H9 (cell line): Measurements from ENCODE around the gene FAM151A. TPM values are rescaled to one million over a fixed set of nuclear protein-coding genes. Genes with fewer than 3 reads are reported as not detected.

ENCODE experiments used
- DNase-seq: peaks from one replicate; pipeline ENCODE4 v3.0.0-alpha.2; 2017
- H2AFZ ChIP-seq: one replicate; pipeline ENCODE4 v1.6.1; 2013; ENCODE audit warnings: mild to moderate bottlenecking, low read length, control low read depth, moderate library complexity
- H2AK5ac ChIP-seq: 2 replicates; pipeline ENCODE4 v1.6.1; 2013; ENCODE audit warnings: low read length, control low read depth, mixed read lengths; ENCODE audit not compliant: insufficient read length
- H2BK120ac ChIP-seq: one replicate; pipeline ENCODE4 v1.6.1; 2013; ENCODE audit warnings: low read depth, mild to moderate bottlenecking, low read length, control low read depth, inconsistent platforms; ENCODE audit not compliant: poor library complexity, severe bottlenecking
- H2BK12ac ChIP-seq: 2 replicates; pipeline ENCODE4 v1.6.1; 2013; ENCODE audit warnings: low read length, control low read depth, mixed read lengths, low read depth; ENCODE audit not compliant: insufficient read length
- H2BK15ac ChIP-seq: 2 replicates; pipeline ENCODE4 v1.6.1; 2013; ENCODE audit warnings: low read depth, low read length, control low read depth
- H2BK20ac ChIP-seq: one replicate; pipeline ENCODE4 v1.6.1; 2013; ENCODE audit warnings: low read depth, mild to moderate bottlenecking, low read length, control low read depth, inconsistent platforms; ENCODE audit not compliant: poor library complexity, severe bottlenecking
- H2BK5ac ChIP-seq: 2 replicates; pipeline ENCODE4 v1.6.1; 2013; ENCODE audit warnings: low read length, control low read depth, mixed read lengths; ENCODE audit not compliant: insufficient read length
- H3K14ac ChIP-seq: 2 replicates; pipeline ENCODE4 v1.6.1; 2013; ENCODE audit warnings: low read length, control low read depth; ENCODE audit not compliant: insufficient read depth
- H3K18ac ChIP-seq: 2 replicates; pipeline ENCODE4 v1.6.1; 2013; ENCODE audit warnings: low read depth, mild to moderate bottlenecking, mixed read lengths, low read length, control low read depth; ENCODE audit not compliant: insufficient read length
- H3K23ac ChIP-seq: 2 replicates; pipeline ENCODE4 v1.6.1; 2013; ENCODE audit warnings: low read length, control low read depth, mixed read lengths, low read depth; ENCODE audit not compliant: insufficient read length
- H3K23me2 ChIP-seq: 2 replicates; pipeline ENCODE4 v1.6.1; 2013; ENCODE audit warnings: low read depth, mild to moderate bottlenecking, mixed read lengths, low read length, control low read depth; ENCODE audit not compliant: insufficient read length, poor library complexity, severe bottlenecking
- H3K27ac ChIP-seq: 2 replicates; pipeline ENCODE4 v1.5.1; 2013; ENCODE audit warnings: low read length, control low read depth, mixed read lengths, low read depth; ENCODE audit not compliant: insufficient read length
- H3K27me3 ChIP-seq: 2 replicates; pipeline ENCODE4 v1.6.1; 2013; ENCODE audit warnings: low read length, control low read depth, inconsistent platforms; ENCODE audit not compliant: insufficient read depth
- H3K4ac ChIP-seq: 2 replicates; pipeline ENCODE4 v1.6.1; 2013; ENCODE audit warnings: low read depth, mild to moderate bottlenecking, control low read depth, inconsistent platforms, low read length, moderate library complexity
- H3K4me1 ChIP-seq: 2 replicates; pipeline ENCODE4 v1.6.1; 2013; ENCODE audit warnings: low read length, control low read depth, inconsistent platforms; ENCODE audit not compliant: insufficient read depth
- H3K4me2 ChIP-seq: 2 replicates; pipeline ENCODE4 v1.6.1; 2013; ENCODE audit warnings: low read length, control low read depth, mixed read lengths; ENCODE audit not compliant: insufficient read length, insufficient read depth
- H3K56ac ChIP-seq: 2 replicates; pipeline ENCODE4 v1.6.1; 2013; ENCODE audit warnings: low read depth, mild to moderate bottlenecking, mixed read lengths, low read length, control low read depth; ENCODE audit not compliant: insufficient read length
- H3K79me1 ChIP-seq: 2 replicates; pipeline ENCODE4 v1.6.1; 2013; ENCODE audit warnings: low read depth, mild to moderate bottlenecking, moderate library complexity, low read length, control low read depth, inconsistent platforms; ENCODE audit not compliant: insufficient read depth, poor library complexity, severe bottlenecking
- H3K79me2 ChIP-seq: 2 replicates; pipeline ENCODE4 v1.6.1; 2013; ENCODE audit warnings: low read length, control low read depth, inconsistent platforms; ENCODE audit not compliant: insufficient read depth
- H3K9ac ChIP-seq: 2 replicates; pipeline ENCODE4 v1.6.1; 2013; ENCODE audit warnings: low read length, control low read depth, mixed read lengths; ENCODE audit not compliant: insufficient read length; ENCODE audit errors: extremely low read depth
- H3K9me3 ChIP-seq: one replicate; pipeline ENCODE4 v1.6.1; 2013; ENCODE audit warnings: low read depth, low read length, inconsistent platforms; ENCODE audit not compliant: control insufficient read depth
- H3T11ph ChIP-seq: one replicate; pipeline ENCODE4 v1.6.1; 2013; ENCODE audit warnings: mild to moderate bottlenecking, low read length, control low read depth, inconsistent platforms
- H4K20me1 ChIP-seq: one replicate; pipeline ENCODE4 v1.6.1; 2013; ENCODE audit not compliant: control insufficient read depth, insufficient read length, insufficient read depth
- H4K5ac ChIP-seq: 2 replicates; pipeline ENCODE4 v1.6.1; 2013; ENCODE audit warnings: low read depth, mild to moderate bottlenecking, mixed read lengths, low read length, control low read depth; ENCODE audit not compliant: insufficient read length
- H4K8ac ChIP-seq: replicated peaks from 2 replicates; pipeline ENCODE4 v1.6.1; 2013; ENCODE audit warnings: low read length, control low read depth, mixed read lengths, low read depth; ENCODE audit not compliant: insufficient read length
- H4K91ac ChIP-seq: 2 replicates; pipeline ENCODE4 v1.6.1; 2013; ENCODE audit warnings: low read depth, mild to moderate bottlenecking, moderate library complexity, mixed read lengths, low read length, control low read depth; ENCODE audit not compliant: insufficient read length
- H3K27ac Mint-ChIP-seq, 3 experiments: 2 replicates in 2 of 3; 3 replicates in 1 of 3; pipeline ENCODE4 v1.8.0; 2020 to 2021; ENCODE audit warnings: mixed read lengths in 3 of 3, mild to moderate bottlenecking in 1 of 3, moderate library complexity in 1 of 3
- H3K27me3 Mint-ChIP-seq: 2 replicates; pipeline ENCODE4 v1.8.0; 2021; ENCODE audit warnings: low read depth, mild to moderate bottlenecking, moderate library complexity, mixed read lengths
- H3K36me3 Mint-ChIP-seq, 3 experiments: 2 replicates in 2 of 3; 3 replicates in 1 of 3; pipeline ENCODE4 v1.8.0; 2020 to 2021; ENCODE audit warnings: low read depth in 3 of 3, mixed read lengths in 3 of 3; ENCODE audit not compliant: insufficient read depth in 1 of 3
- H3K4me1 Mint-ChIP-seq, 2 experiments: 2 replicates each; pipeline ENCODE4 v1.8.0; 2020; ENCODE audit warnings: mixed read lengths in 2 of 2
- H3K4me3 Mint-ChIP-seq, 2 experiments: 2 replicates in 1 of 2; 3 replicates in 1 of 2; pipeline ENCODE4 v1.8.0; 2020 to 2021; ENCODE audit warnings: mild to moderate bottlenecking in 2 of 2, mixed read lengths in 2 of 2, moderate library complexity in 1 of 2
- H3K9me3 Mint-ChIP-seq, 2 experiments: 2 replicates in 1 of 2; 3 replicates in 1 of 2; pipeline ENCODE4 v1.8.0; 2020; ENCODE audit warnings: mild to moderate bottlenecking in 2 of 2, mixed read lengths in 2 of 2, moderate library complexity in 1 of 2
- CTCF ChIP-seq: fragments of 200-600 bp; sonication (generic); conservative IDR thresholded peaks from 3 replicates; pipeline ENCODE4 v1.8.0; 2021; ENCODE audit warnings: antibody characterized with exemption, mild to moderate bottlenecking
- WGBS: extraction: QIAGEN DNeasy Blood & Tissue Kit; methylation state at CpG from one replicate; pipeline ENCODE4 v1.1.7; 2013; ENCODE audit warnings: missing lambda C conversion rate, low lambda C conversion rate, mixed read lengths; ENCODE audit not compliant: insufficient read length; ENCODE audit errors: extremely low coverage; 5-methylcytosine and 5-hydroxymethylcytosine counted together
- total RNA-seq: library from RNA; stranded (reverse); gene quantifications from 2 replicates; pipeline ENCODE4 v1.2.1, GENCODE V29; 2021

The FAM151A gene
- total RNA-seq, 1 experiment from 2014 or later = not detected

- no peak overlapping the region for H3T11ph ChIP-seq
- no peak overlapping the region for H2AK5ac ChIP-seq
- no peak overlapping the region for H3K4ac ChIP-seq
- H3K4me1 Mint-ChIP-seq = peaks cover 8 to 16% of the 10 kb centered on the region in 2 experiments
- no peak overlapping the region for H4K91ac ChIP-seq
- H3K9ac ChIP-seq = no peak overlapping the region
- no peaks in the 10 kb centered on the region for H3K27me3 ChIP-seq
- H4K5ac ChIP-seq = no peak overlapping the region
- no peak overlapping the region for H2BK15ac ChIP-seq
- no peak for DNase-seq
- peaks cover 0 to 1% (median 0%) of the 10 kb centered on the region in 3 experiments; a peak in 2 of 7 replicates for H3K36me3 Mint-ChIP-seq
- H3K14ac ChIP-seq = no peak overlapping the region
- WGBS = no CpG with 5 or more reads among the region's 13 CpGs
- no peaks in the 10 kb centered on the region for H4K20me1 ChIP-seq
- H3K56ac ChIP-seq = no peak overlapping the region
- peaks cover 1% of the 10 kb centered on the region; the same call in 1 of the 2 replicates for H3K27me3 Mint-ChIP-seq
- H3K79me2 ChIP-seq = no peaks in the 10 kb centered on the region
- H4K8ac ChIP-seq = no peak overlapping the region
- H3K4me3 Mint-ChIP-seq = no peak overlapping the region
- no peaks in the 10 kb centered on the region for H3K23me2 ChIP-seq
- no peak overlapping the region for H2BK12ac ChIP-seq
- no peaks in the 10 kb centered on the region; the same call in 1 of the 2 replicates for H3K4me1 ChIP-seq
- no peak overlapping the region for H3K27ac ChIP-seq
- no peaks in the 10 kb centered on the region for H3K9me3 ChIP-seq
- no peak overlapping the region for H3K4me2 ChIP-seq
- H2BK120ac ChIP-seq = no peak overlapping the region
- H2AFZ ChIP-seq = no peak overlapping the region
- no peak overlapping the region for H3K23ac ChIP-seq
- no peak overlapping the region for H2BK20ac ChIP-seq
- H3K9me3 Mint-ChIP-seq = no peaks in the 10 kb centered on the region; a peak in 1 of 5 replicates
- H3K18ac ChIP-seq = no peak overlapping the region
- no peak overlapping the region for H2BK5ac ChIP-seq
- no peaks in the 10 kb centered on the region for H3K79me1 ChIP-seq
- no peak for TF ChIP-seq CTCF
- peak overlapping the region in 2 of 3 experiments; percentile 33 to 78; a peak in 2 of 7 replicates for H3K27ac Mint-ChIP-seq
These were observed 24.0 kb downstream of the FAM151A start for GRCh38 chr1:54599211-54599823.
